GM21528 (cell line): ENCODE measurements around the gene ATG3.
"Not testable (repeated sequence)": the region's sequence is repeated elsewhere in the genome, so short reads cannot be mapped to it uniquely, and the experiment has no call there.

Source experiments
- ATAC-seq: cut with Tn5 transposase; IDR thresholded peaks from one replicate; pipeline ENCODE4 v1.9.1; 2021; ENCODE audit warnings: mild to moderate bottlenecking, moderate library complexity; ENCODE audit not compliant: unreplicated experiment, low FRiP score

ATG3 gene

GRCh38 chr3:112503304-112503972 lies 58.3 kb downstream of the ATG3 start:
- no peak for ATAC-seq

DNA sequence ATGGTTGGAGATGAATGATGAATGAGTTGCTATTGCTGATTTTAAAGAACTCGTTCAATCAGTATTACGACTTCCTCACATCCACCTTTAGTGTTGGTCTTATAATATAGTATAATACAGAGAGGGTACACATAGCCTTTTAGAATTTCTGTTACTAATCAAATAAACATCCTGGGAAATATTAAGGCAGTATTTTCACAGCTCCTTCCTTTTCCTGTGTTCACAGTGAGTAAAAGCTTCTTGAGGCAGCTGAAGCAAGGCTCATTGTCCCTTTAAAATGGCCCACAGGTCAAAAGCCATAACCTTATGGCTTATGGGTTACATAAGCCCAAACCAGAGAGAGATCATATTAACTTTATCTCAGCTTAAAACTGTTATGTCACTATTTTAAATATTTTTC lies 61.1 kb downstream of the ATG3 start:
- no peak for ATAC-seq

- peak; percentile 69 for ATAC-seq
These were observed 62.6 kb downstream of the ATG3 start, which contains the start of gene BTLA for GRCh38 chr3:112498914-112499711. Gene BTLA (minus strand): TSS chr3:112499472. CDS start chr3:112499358, 114 bp downstream.

DNA sequence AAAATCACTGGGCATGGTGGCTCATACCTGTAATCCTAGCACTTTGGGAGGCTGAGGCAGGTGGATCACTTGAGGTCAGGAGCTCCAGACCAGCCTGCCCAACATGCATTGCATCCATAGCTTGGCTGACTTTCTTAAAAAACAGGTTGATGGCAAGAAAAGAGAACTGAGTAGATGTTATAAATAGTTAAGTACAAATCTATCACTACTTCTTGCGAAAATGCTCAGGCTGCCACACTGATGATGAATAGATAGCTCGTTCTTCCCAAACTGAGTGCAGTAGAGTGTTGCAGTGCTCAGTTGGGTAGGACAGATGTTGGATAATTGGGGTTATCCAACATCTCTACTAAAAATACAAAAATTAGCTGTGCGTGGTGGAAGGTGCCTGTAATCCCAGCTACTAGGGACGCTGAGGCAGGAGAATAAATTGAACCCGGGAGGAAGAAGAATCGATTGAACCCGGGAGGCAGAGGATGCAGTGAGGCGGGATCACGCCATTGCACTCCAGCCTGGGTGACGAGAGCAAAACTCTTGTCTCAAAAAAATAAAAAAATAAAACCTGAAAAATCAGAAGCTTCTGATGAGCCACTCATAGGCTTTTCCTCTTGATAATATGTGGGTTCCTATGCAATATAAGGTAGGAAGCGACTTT lies 63.7 kb downstream of the ATG3 start:
- no peak for ATAC-seq

DNA sequence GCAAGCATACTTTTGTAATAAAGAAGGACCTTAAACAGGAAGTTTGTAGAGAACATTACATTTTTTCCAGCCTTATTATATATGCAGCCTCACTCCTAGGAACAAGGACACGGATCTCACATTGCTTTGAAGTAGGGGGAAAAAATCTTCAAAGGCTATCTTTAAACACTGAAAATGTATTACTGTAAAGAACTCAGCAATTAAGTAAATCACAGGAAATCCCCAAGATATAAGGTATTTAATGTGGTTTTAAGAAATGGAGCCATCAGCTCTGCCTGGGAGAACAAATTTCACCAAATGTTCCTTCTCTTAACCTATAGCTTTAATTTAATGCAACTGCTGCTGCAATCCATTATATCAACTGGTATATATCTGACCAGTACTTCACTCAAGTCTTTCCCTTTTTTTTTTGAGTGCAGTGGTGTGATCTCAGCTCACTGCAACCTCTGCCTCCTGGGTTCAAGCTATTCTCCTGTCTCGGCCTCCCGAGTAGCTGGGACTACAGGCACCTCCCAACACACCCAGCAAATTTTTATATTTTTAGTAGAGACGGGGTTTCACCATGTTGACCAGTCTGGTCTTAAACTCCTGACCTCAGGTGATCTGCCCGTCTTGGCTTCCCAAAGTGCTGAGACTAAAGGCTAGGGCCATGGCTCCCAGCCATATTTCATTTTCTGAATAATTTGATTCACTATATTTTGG lies 65.2 kb downstream of the ATG3 start:
- ATAC-seq = no peak

GRCh38 chr3:112494448-112494767 lies 67.4 kb downstream of the ATG3 start:
- ATAC-seq = not testable (repeated sequence)

DNA sequence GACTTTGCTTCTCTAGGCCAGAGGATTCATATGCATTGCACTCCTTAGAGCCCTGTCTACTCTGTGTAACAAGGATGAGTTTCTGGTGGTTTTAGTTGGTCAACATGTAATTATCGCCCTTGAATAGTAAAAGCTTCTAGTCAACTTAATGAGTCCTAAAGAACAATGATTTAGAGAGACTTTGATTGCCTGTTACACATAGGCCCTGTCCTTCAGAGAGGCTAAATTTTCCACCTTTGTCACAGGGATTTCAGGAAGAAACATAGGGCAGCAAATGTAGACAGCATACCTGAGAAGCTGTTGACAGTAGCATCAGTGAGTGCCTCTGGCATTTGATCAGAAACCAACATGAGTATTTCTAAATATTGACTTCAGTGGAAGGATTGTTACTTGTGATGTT lies 69.6 kb downstream of the ATG3 start:
- no peak for ATAC-seq

- ATAC-seq = no peak
These were observed 70.4 kb downstream of the ATG3 start for GRCh38 chr3:112491373-112491772.

DNA sequence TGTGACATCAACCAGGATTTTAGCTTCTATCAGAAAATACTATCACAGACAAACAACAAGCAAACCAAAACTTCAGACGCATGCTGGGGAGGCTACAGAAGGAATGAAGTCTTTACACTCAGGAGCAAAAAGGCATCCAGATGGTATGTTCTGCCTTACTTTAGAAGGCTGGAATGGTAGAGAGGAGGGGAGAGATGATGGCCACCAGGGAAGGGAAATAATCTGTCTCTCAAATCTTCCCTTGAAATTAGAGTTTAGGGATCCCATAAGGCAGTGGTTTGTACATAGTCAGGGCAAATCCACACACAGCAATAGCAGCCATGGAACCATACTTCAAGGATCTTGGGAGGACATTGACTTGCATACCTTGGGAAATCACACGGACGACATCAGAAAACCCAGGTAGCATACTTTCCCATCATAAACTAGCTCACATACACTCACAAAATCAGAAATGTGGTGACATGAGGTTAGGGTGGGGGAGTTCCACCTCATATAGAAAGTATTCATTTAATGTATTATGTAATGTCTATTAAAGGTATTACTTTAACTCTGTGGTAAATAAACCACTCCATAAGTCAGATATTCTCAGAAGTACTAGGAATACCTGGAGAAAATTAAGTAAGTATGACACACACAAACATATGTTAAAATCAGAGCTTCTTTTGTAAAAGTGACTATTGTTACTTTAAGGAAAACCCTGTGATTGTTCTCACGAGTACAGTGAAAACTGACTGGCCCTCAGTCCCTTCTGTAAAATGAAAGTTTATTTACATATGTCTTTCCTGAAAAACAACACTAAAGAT lies 71.9 kb downstream of the ATG3 start:
- ATAC-seq = peak; percentile 45

DNA sequence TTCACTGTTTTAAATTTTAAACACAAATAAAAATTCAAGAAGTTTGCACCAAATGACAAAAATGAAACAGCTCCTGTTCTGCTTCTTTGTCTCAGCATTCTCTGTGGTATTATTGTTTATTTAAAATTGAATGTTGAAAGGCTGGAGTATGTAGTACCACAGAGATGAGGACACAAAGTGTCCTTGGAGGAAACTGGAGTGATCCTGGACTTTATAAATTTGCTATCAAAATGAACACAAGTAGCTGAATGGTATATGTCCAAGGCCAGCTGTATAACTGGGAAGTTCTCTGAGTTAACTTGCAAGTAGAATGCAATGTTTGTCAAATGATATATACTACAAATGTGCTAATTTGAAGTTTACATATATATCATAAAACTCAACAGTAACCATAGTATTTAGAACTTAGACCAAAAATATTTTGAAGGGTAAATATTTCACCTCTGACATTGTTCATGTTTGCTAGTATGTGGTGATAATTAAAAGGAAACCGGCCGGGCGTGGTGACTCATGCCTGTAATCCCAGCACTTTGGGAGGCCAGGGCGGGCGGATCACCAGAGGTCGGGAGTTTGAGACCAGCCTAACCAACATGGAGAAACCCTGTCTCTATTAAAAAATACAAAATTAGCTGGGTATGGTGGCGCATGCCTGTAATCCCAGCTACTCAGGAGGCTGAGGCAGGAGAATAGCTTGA lies 74.8 kb downstream of the ATG3 start:
- ATAC-seq = no peak

GRCh38 chr3:112484352-112484751 lies 77.4 kb downstream of the ATG3 start:
- ATAC-seq = no peak

DNA sequence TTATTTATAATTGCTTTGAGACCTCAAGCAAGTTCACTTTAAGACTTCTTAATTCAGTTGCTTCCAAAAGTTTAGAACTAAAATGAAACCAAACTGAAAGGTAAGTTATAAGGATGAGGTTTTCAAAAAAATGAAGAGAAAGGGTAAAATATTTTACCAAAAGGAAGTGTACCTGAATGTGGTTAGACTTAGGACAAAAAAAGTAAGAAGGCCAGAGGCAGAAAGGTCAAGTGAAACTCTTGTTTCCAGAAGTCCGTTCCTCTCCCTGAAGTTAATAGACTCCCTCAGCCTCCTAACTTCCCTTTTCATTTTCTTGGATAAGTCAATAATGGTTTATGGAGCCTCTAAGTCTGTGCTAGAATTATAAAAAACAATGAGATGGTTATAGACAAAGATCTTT lies 79.1 kb downstream of the ATG3 start:
- no peak for ATAC-seq
